ENCODE measurements around the gene ZNF432.
"Not testable (repeated sequence)": the region's sequence is repeated elsewhere in the genome, so short reads cannot be mapped to it uniquely, and the experiment has no call there.

The ZNF432 gene

DNA sequence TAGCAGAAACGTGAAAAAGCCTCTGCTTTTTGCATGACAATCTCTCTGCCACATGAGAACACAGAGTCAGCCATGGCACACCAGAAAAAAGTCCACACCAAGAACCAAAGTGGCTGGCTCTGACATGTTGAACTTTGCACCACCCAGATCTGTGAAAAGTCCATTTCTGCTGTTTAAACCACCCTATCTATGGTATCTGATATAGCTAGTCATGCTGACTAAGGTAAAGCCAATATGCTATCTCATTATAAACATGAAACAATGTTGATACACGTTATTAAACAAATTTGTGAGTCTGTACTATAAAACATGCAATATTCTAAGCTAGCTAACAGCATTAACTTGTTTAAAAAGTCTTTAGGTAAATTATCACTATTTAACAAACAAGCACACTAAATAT is 21.0 kb upstream of the ZNF432 start:
- Histone ChIP-seq H3K27ac (ENCODE audit: low read length) (no peak overlapping the region), H3K4me3 (ENCODE audit: low read length) (no peak overlapping the region), H3K9me2 (replicated peaks; ENCODE audit: insufficient read depth, low read length) (no peaks in the 10 kb centered on the region), H3K4me2 (ENCODE audit: low read depth, low read length) (no peak overlapping the region), H3K9ac (ENCODE audit: low read length) (no peak overlapping the region), H3K27me3 (replicated peaks; ENCODE audit: insufficient read depth, low read length) (no peaks in the 10 kb centered on the region), H3K79me2 (ENCODE audit: low read length) (no peaks in the 10 kb centered on the region), H3F3A (ENCODE audit: insufficient read depth, low read length) (no peaks in the 10 kb centered on the region), H3K36me3 (replicated peaks; ENCODE audit: insufficient read depth, low read length) (peaks cover 62% of the 10 kb centered on the region), H3K9me3 (replicated peaks; ENCODE audit: insufficient read depth, low read length) (no peaks in the 10 kb centered on the region), H4K20me1 (ENCODE audit: insufficient read depth, low read length) (no peaks in the 10 kb centered on the region), H2AFZ (ENCODE audit: low read length) (no peak overlapping the region), H3K4me1 (ENCODE audit: low read length) (no peaks in the 10 kb centered on the region)
- no peak for TF ChIP-seq EZH2 (optimal IDR thresholded peaks at IDR 0.05; ENCODE audit: low read depth, low read length)
- TF ChIP-seq, protein P1, sequence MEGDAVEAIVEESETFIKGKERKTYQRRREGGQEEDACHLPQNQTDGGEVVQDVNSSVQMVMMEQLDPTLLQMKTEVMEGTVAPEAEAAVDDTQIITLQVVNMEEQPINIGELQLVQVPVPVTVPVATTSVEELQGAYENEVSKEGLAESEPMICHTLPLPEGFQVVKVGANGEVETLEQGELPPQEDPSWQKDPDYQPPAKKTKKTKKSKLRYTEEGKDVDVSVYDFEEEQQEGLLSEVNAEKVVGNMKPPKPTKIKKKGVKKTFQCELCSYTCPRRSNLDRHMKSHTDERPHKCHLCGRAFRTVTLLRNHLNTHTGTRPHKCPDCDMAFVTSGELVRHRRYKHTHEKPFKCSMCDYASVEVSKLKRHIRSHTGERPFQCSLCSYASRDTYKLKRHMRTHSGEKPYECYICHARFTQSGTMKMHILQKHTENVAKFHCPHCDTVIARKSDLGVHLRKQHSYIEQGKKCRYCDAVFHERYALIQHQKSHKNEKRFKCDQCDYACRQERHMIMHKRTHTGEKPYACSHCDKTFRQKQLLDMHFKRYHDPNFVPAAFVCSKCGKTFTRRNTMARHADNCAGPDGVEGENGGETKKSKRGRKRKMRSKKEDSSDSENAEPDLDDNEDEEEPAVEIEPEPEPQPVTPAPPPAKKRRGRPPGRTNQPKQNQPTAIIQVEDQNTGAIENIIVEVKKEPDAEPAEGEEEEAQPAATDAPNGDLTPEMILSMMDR (IDR thresholded peaks at IDR 0.05; ENCODE audit: low read length) = no peak
- no peak for TF ChIP-seq EZH2phosphoT487 (IDR thresholded peaks at IDR 0.05; ENCODE audit: low read length)
- DNase-seq = no peak

GRCh38 chr19:52066258-52066863 is 17.7 kb upstream of the ZNF432 start:
- Histone ChIP-seq H3K27me3 (replicated peaks; ENCODE audit: insufficient read depth, low read length) (no peaks in the 10 kb centered on the region), H4K20me1 (ENCODE audit: insufficient read depth, low read length) (no peaks in the 10 kb centered on the region), H3F3A (ENCODE audit: insufficient read depth, low read length) (no peaks in the 10 kb centered on the region), H3K27ac (ENCODE audit: low read length) (no peak overlapping the region), H3K9me3 (replicated peaks; ENCODE audit: insufficient read depth, low read length) (no peaks in the 10 kb centered on the region), H3K4me2 (ENCODE audit: low read depth, low read length) (no peak overlapping the region), H3K79me2 (ENCODE audit: low read length) (no peaks in the 10 kb centered on the region), H3K9me2 (replicated peaks; ENCODE audit: insufficient read depth, low read length) (no peaks in the 10 kb centered on the region), H2AFZ (ENCODE audit: low read length) (no peak overlapping the region), H3K9ac (ENCODE audit: low read length) (no peak overlapping the region), H3K4me3 (ENCODE audit: low read length) (no peak overlapping the region), H3K4me1 (ENCODE audit: low read length) (no peaks in the 10 kb centered on the region), H3K36me3 (replicated peaks; ENCODE audit: insufficient read depth, low read length) (peaks cover 51% of the 10 kb centered on the region)
- TF ChIP-seq EZH2 (optimal IDR thresholded peaks at IDR 0.05; ENCODE audit: low read depth, low read length) = no peak
- TF ChIP-seq, protein P1 (IDR thresholded peaks at IDR 0.05; ENCODE audit: low read length) = no peak
- TF ChIP-seq EZH2phosphoT487 (IDR thresholded peaks at IDR 0.05; ENCODE audit: low read length) = no peak
- no peak for DNase-seq

DNA sequence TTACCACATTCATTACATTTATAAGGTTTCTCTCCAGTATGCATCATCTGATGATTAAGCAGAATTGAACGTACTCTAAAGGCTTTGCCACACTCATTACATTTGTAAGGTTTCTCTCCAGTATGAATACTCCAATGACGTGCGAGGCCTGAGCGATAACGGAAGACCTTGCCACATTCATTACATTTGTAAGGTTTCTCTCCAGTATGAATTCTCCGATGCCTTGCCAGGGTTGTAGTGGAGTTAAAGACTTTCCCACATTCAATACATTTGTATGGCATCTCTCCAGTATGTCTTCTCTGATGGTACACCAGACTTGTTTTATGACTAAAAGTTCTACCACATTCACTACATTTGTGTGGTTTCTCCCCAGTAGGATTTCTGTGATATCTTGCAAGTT is 16.8 kb upstream of the ZNF432 start:
- no peaks in the 10 kb centered on the region for H3K9me3 ChIP-seq (replicated peaks; ENCODE audit: insufficient read depth, low read length)
- peaks cover 41% of the 10 kb centered on the region for H3K36me3 ChIP-seq (replicated peaks; ENCODE audit: insufficient read depth, low read length)

GRCh38 chr19:52056480-52056879 is 7.8 kb upstream of the ZNF432 start:
- H3K9me3 ChIP-seq (replicated peaks; ENCODE audit: insufficient read depth, low read length); DNase-seq; H3K36me3 ChIP-seq (replicated peaks; ENCODE audit: insufficient read depth, low read length); H3K4me2 ChIP-seq (ENCODE audit: low read depth, low read length); H3K4me3 ChIP-seq (ENCODE audit: low read length); H3F3A ChIP-seq (ENCODE audit: insufficient read depth, low read length); H3K79me2 ChIP-seq (ENCODE audit: low read length); H3K27me3 ChIP-seq (replicated peaks; ENCODE audit: insufficient read depth, low read length); H3K27ac ChIP-seq (ENCODE audit: low read length); H3K9ac ChIP-seq (ENCODE audit: low read length); H3K9me2 ChIP-seq (replicated peaks; ENCODE audit: insufficient read depth, low read length); H4K20me1 ChIP-seq (ENCODE audit: insufficient read depth, low read length); H2AFZ ChIP-seq (ENCODE audit: low read length); H3K4me1 ChIP-seq (ENCODE audit: low read length): not testable (repeated sequence)

More for the DNA sequence above, 16.8 kb upstream of the ZNF432 start:
- no peak overlapping the region for H3K4me2 ChIP-seq (ENCODE audit: low read depth, low read length)
- H3K4me1 ChIP-seq (ENCODE audit: low read length) = no peaks in the 10 kb centered on the region
- no peak overlapping the region for H3K27ac ChIP-seq (ENCODE audit: low read length)
- no peak overlapping the region for H2AFZ ChIP-seq (ENCODE audit: low read length)
- no peaks in the 10 kb centered on the region for H3K79me2 ChIP-seq (ENCODE audit: low read length)
- no peaks in the 10 kb centered on the region for H4K20me1 ChIP-seq (ENCODE audit: insufficient read depth, low read length)
- H3F3A ChIP-seq (ENCODE audit: insufficient read depth, low read length) = no peaks in the 10 kb centered on the region
- no peaks in the 10 kb centered on the region for H3K9me2 ChIP-seq (replicated peaks; ENCODE audit: insufficient read depth, low read length)
- H3K9ac ChIP-seq (ENCODE audit: low read length) = no peak overlapping the region
- DNase-seq = no peak
- H3K27me3 ChIP-seq (replicated peaks; ENCODE audit: insufficient read depth, low read length) = no peaks in the 10 kb centered on the region
- H3K4me3 ChIP-seq (ENCODE audit: low read length) = no peak overlapping the region
- no peak for TF ChIP-seq EZH2phosphoT487 (IDR thresholded peaks at IDR 0.05; ENCODE audit: low read length)
- no peak for TF ChIP-seq EZH2 (optimal IDR thresholded peaks at IDR 0.05; ENCODE audit: low read depth, low read length)
- TF ChIP-seq, protein P1 (IDR thresholded peaks at IDR 0.05; ENCODE audit: low read length) = no peak

DNA sequence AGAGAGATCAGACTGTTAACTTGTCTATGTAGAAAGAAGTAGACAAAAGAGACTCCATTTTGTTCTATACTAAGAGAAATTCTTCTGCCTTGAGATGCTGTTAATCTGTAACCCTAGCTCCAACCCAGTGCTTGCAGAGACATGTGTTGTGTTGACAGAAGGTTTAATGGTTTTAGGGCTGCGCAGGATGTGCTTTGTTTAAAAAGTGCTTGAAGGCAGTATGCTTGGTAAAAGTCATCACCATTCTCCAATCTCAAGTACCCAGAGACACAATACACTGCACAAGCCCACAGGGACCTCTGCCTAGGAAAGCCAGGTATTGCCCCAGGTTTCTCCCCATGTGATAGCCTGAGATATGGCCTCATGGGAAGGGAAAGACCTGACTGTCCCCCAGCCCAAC is 3.1 kb upstream of the ZNF432 start:
- not testable (repeated sequence) for H2AFZ ChIP-seq (ENCODE audit: low read length); H4K20me1 ChIP-seq (ENCODE audit: insufficient read depth, low read length); H3K4me3 ChIP-seq (ENCODE audit: low read length); DNase-seq; H3K4me1 ChIP-seq (ENCODE audit: low read length); H3K27me3 ChIP-seq (replicated peaks; ENCODE audit: insufficient read depth, low read length); H3K9ac ChIP-seq (ENCODE audit: low read length); H3F3A ChIP-seq (ENCODE audit: insufficient read depth, low read length); H3K9me2 ChIP-seq (replicated peaks; ENCODE audit: insufficient read depth, low read length); H3K9me3 ChIP-seq (replicated peaks; ENCODE audit: insufficient read depth, low read length); H3K36me3 ChIP-seq (replicated peaks; ENCODE audit: insufficient read depth, low read length); H3K27ac ChIP-seq (ENCODE audit: low read length); H3K79me2 ChIP-seq (ENCODE audit: low read length); H3K4me2 ChIP-seq (ENCODE audit: low read depth, low read length)

All from MM.1S (cell line).